Thyroid gland (tissue), 4 donors: ENCODE results near the gene BTBD6.

Experiments used
- POLR2A ChIP-seq, 2 donors: fragments of 450-650 bp; IDR thresholded peaks; one replicate each; pipeline ENCODE4 v1.6.1; 2017; ENCODE audit warnings: antibody characterized with exemption in 2 of 2, mild to moderate bottlenecking in 2 of 2, moderate library complexity in 1 of 2
- TF ChIP-seq, protein P1 (sequence below), 6 experiments: fragments of 200-600 bp in 3 of 6; fragments of 450-650 bp in 3 of 6; sonication (generic) in 3 of 6; IDR thresholded peaks; one replicate each; pipeline ENCODE4 v1.5.1; 2016 to 2019; ENCODE audit warnings: antibody characterized with exemption in 6 of 6, mild to moderate bottlenecking in 2 of 6, inconsistent platforms in 1 of 6, moderate library complexity in 1 of 6

DNA sequence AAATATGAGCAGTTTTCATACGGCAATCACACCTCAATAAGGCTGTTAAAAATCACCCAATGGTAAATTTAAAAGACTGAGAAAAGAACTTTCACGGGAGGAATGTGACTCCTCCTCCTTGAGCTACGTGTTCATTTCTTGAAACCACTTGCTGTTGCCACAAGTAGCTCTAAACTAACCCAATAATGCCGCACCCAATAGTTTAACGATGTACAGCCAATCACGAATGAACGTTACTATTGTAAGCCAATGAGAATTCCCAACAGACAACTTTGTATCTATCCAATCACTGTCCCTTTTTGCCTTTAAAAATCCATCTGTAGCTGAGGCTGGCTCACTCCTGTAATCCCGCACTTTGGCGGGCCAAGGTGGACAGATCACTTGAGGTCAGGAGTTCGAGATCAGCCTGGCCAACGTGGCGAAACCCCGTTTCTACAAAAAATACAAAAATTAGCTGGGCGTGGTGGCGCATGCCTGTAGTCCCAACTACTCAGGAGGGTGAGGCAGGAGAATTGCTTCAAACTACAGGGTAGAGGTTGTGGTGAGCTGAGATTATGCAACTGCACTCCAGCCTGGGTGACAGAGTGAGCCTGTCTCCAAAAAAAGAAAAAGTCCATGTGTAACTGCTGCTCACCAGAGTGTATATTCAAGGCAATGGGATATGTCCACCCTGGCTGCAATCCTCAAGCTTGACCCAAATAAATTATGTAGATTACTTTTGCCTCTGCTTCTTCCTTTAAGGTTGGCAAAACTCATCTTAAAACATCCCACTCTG lies 24.4 kb upstream of the BTBD6 start:
- TF ChIP-seq, protein P1, sequence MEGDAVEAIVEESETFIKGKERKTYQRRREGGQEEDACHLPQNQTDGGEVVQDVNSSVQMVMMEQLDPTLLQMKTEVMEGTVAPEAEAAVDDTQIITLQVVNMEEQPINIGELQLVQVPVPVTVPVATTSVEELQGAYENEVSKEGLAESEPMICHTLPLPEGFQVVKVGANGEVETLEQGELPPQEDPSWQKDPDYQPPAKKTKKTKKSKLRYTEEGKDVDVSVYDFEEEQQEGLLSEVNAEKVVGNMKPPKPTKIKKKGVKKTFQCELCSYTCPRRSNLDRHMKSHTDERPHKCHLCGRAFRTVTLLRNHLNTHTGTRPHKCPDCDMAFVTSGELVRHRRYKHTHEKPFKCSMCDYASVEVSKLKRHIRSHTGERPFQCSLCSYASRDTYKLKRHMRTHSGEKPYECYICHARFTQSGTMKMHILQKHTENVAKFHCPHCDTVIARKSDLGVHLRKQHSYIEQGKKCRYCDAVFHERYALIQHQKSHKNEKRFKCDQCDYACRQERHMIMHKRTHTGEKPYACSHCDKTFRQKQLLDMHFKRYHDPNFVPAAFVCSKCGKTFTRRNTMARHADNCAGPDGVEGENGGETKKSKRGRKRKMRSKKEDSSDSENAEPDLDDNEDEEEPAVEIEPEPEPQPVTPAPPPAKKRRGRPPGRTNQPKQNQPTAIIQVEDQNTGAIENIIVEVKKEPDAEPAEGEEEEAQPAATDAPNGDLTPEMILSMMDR (IDR thresholded peaks at IDR 0.05): no peak
- no peak for TF ChIP-seq POLR2A (IDR thresholded peaks at IDR 0.05)
